ENCODE data around the gene DDX39B. TPM values are rescaled to one million over a fixed set of nuclear protein-coding genes. Genes with fewer than 3 reads are reported as not detected.

Gene DDX39B
- total and polyA plus RNA-seq, 9 of the 15 experiments (the other 6 are each of a cell fraction or from before 2014, with no cell fraction given) = 479 to 869 (median 592) TPM

- TF ChIP-seq MTA2 (IDR thresholded peaks at IDR 0.05; ENCODE audit: low read depth) (peak; percentile 31), ETV6 (IDR thresholded peaks at IDR 0.05; ENCODE audit: borderline replicate concordance in 1 of 2, low read depth in 2 of 2, low read length in 1 of 2) (no peak), ETV6 (CRISPR knock-in tag; IDR thresholded peaks at IDR 0.05; ENCODE audit: borderline replicate concordance) (no peak), ELF2 (CRISPR knock-in tag; IDR thresholded peaks at IDR 0.05) (peak; percentile 42; the same call in 1 of the 2 replicates), MTA1 (IDR thresholded peaks at IDR 0.05; ENCODE audit: borderline replicate concordance) (0 out of 2 replicates have a peak, but pooled peaks have one; percentile 39), ADNP (tag; IDR thresholded peaks at IDR 0.05) (no peak), PHTF2 (CRISPR knock-in tag; IDR thresholded peaks at IDR 0.05) (no peak), SMARCE1 (IDR thresholded peaks at IDR 0.05) (no peak), SIRT6 (IDR thresholded peaks at IDR 0.05; ENCODE audit: low read depth, low read length) (no peak), TAF9B (IDR thresholded peaks at IDR 0.05; ENCODE audit: partially characterized antibody) (peak; percentile 87), CC2D1A (IDR thresholded peaks at IDR 0.05) (0 out of 2 replicates have a peak, but pooled peaks have one; percentile 10), SP2 (IDR thresholded peaks at IDR 0.05; ENCODE audit: extremely low read depth, low read depth, low read length, poor library complexity, severe bottlenecking) (peak; percentile 35), COPS2 (conservative IDR thresholded peaks at IDR 0.05) (no peak), ZBTB7A (IDR thresholded peaks at IDR 0.05; ENCODE audit: borderline replicate concordance, control insufficient read depth, low read depth, low read length) (peak; percentile 97), HOMEZ (CRISPR knock-in tag; IDR thresholded peaks at IDR 0.05) (no peak), E2F3 (CRISPR knock-in tag; IDR thresholded peaks at IDR 0.05) (peak; percentile 69; the same call in 1 of the 2 replicates), SIN3B (IDR thresholded peaks at IDR 0.05; ENCODE audit: low read depth) (peak; percentile 54; the same call in 1 of the 2 replicates), ZNF217 (CRISPR knock-in tag; IDR thresholded peaks at IDR 0.05) (no peak), TEAD4 (IDR thresholded peaks at IDR 0.05; ENCODE audit: low read length) (peak; percentile 54; the same call in 1 of the 2 replicates), TEAD4 (CRISPR knock-in tag; IDR thresholded peaks at IDR 0.05; ENCODE audit: borderline replicate concordance) (no peak), SREBF1 (IDR thresholded peaks at IDR 0.05; ENCODE audit: borderline replicate concordance, low read depth, low read length) (no peak), TSHZ1 (CRISPR knock-in tag; IDR thresholded peaks at IDR 0.05) (no peak)
These were observed 5.3 kb upstream of the DDX39B start, which contains the start of gene NFKBIL1 (continued) for GRCh38 chr6:31546958-31547726.
